Tibial nerve (tissue), 3 donors: Measurements from ENCODE around the gene ADD3.

Experiments used
- CTCF ChIP-seq, 5 experiments: fragments of 200-600 bp in 3 of 5; fragments of 450-650 bp in 2 of 5; sonication (generic) in 3 of 5; IDR thresholded peaks; one replicate each; pipeline ENCODE4 v1.5.1; 2016 to 2019; ENCODE audit warnings: antibody characterized with exemption in 5 of 5, mild to moderate bottlenecking in 3 of 5, moderate library complexity in 2 of 5
- POLR2A ChIP-seq, 2 donors: fragments of 450-650 bp; IDR thresholded peaks; one replicate each; pipeline ENCODE4 v1.6.1; 2017; ENCODE audit warnings: antibody characterized with exemption in 2 of 2, mild to moderate bottlenecking in 2 of 2, moderate library complexity in 2 of 2

DNA sequence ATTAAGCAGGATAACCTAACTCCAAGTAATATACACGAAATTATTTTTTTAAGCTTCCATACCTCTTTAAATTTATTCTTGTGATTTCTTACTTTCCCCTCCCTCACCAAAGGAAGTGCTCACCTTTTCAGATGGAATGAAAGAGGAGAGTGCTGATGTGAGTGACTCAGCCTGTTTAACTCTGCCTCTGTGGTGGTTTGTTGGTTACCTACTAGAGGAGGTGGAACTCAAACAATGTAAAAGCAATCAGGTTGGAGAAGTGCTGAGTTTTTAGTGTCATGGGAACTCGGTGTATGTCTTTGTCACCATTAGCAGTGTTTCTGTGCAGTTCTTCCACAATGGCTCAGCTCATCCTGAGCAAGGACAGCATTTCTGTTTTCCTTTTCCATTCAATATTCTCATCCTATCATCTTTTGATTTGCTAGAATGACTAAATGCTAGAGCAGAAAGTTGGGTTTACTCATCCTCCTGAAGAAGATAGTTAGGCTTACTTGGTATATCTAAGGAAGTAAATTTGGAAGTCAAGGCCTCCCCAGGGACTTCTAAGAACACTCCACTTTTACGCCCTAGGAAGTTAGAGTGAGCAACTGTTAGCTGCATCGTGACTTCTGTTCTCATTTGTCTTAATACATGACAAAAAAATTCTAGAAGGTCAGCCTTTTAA lies 6.0 kb downstream of the ADD3 start:
- TF ChIP-seq POLR2A (IDR thresholded peaks at IDR 0.05) (no peak), CTCF (IDR thresholded peaks at IDR 0.05) (no peak)
